CD4-positive, alpha-beta T cell (primary cell): ENCODE results near the gene RBBP4. TPM values are rescaled to one million over a fixed set of nuclear protein-coding genes. Genes with fewer than 3 reads are reported as not detected.
"Not testable (repeated sequence)": the region's sequence is repeated elsewhere in the genome, so short reads cannot be mapped to it uniquely, and the experiment has no call there.

ENCODE experiments used
- ATAC-seq: fragments of 200-7000 bp; cut with Tn5 transposase; one replicate; pipeline ENCODE4 v1.10.0; 2022; ENCODE audit warnings: mild to moderate bottlenecking; ENCODE audit not compliant: poor library complexity
- CTCF ChIA-PET: fragments of 350-600 bp; sonication (Branson Sonifier 250); formaldehyde crosslinking; loops from one replicate; lab custom pipeline; 2021; ENCODE audit warnings: antibody characterized with exemption, inconsistent platforms; lab: Charles Lee
- POLR2A ChIA-PET: fragments of 350-600 bp; sonication (Branson Sonifier 250); formaldehyde crosslinking; loops from one replicate; lab custom pipeline; 2021; ENCODE audit warnings: antibody characterized with exemption, inconsistent platforms; lab: Charles Lee
- DNase-seq, 14 experiments: peaks; one replicate each; pipeline ENCODE4 v3.0.0-alpha.2; 2013 to 2020; ENCODE audit warnings: mixed read lengths in 2 of 14
- H3K27ac ChIP-seq, 2 donors: one replicate each; pipeline versions ENCODE4 v1.5.1 to v1.7.0; 2013; ENCODE audit warnings: low read length in 2 of 2, low read depth in 1 of 2, mild to moderate bottlenecking in 1 of 2
- H3K27me3 ChIP-seq, 2 experiments: 1 replicate in 1 of 2; 2 replicates in 1 of 2; pipeline versions ENCODE4 v1.6.1 to v1.7.0; 2013; ENCODE audit warnings: low read length in 2 of 2, control low read depth in 1 of 2, mild to moderate bottlenecking in 1 of 2, moderate library complexity in 1 of 2; ENCODE audit not compliant: insufficient read depth in 2 of 2, control insufficient read depth in 1 of 2
- H3K36me3 ChIP-seq: one replicate; pipeline ENCODE4 v1.6.1; 2013; ENCODE audit warnings: low read length, control low read depth; ENCODE audit not compliant: insufficient read depth
- H3K4me1 ChIP-seq: one replicate; pipeline ENCODE4 v1.6.1; 2013; ENCODE audit warnings: low read length, control low read depth; ENCODE audit not compliant: insufficient read depth
- H3K4me3 ChIP-seq: one replicate; pipeline ENCODE4 v1.5.1; 2013; ENCODE audit warnings: mild to moderate bottlenecking, low read length, moderate library complexity
- H3K9me3 ChIP-seq, 2 experiments: 1 replicate in 1 of 2; 2 replicates in 1 of 2; pipeline versions ENCODE4 v1.6.1 to v1.7.0; 2013; ENCODE audit warnings: low read length in 2 of 2, mild to moderate bottlenecking in 2 of 2, control low read depth in 1 of 2, moderate library complexity in 1 of 2; ENCODE audit not compliant: control insufficient read depth in 1 of 2, insufficient read depth in 1 of 2
- H3K27ac Mint-ChIP-seq: one replicate; pipeline ENCODE4 v1.8.0; 2020; ENCODE audit warnings: mixed read lengths
- H3K27me3 Mint-ChIP-seq: one replicate; pipeline ENCODE4 v1.8.0; 2021; ENCODE audit warnings: mixed read lengths
- H3K36me3 Mint-ChIP-seq: one replicate; pipeline ENCODE4 v1.8.0; 2021; ENCODE audit warnings: low read depth, mixed read lengths
- H3K4me1 Mint-ChIP-seq: one replicate; pipeline ENCODE4 v1.8.0; 2021; ENCODE audit warnings: low read depth, mixed read lengths
- H3K4me3 Mint-ChIP-seq: one replicate; pipeline ENCODE4 v1.8.0; 2020; ENCODE audit warnings: mild to moderate bottlenecking, mixed read lengths
- H3K9me3 Mint-ChIP-seq: one replicate; pipeline ENCODE4 v1.8.0; 2020; ENCODE audit warnings: mixed read lengths
- intact Hi-C, 2 experiments: fragments of 100-400 bp; cut with DNase I in 1 of 2; cut with micrococcal nuclease in 1 of 2; formaldehyde crosslinking; loops; one replicate each; pipeline versions ENCODE4 v1.15.1 to v1.9.0; 2023 to 2025; cut with DNase I, micrococcal nuclease
- total RNA-seq, 174 experiments: library from RNA in 2 of 174; stranded (reverse) in 2 of 174; gene quantifications; one replicate each; pipeline ENCODE4 v1.2.3 and lab custom pipeline; 2021 to 2026
- TF ChIP-seq, protein P1 (sequence below): fragments of 200-600 bp; IDR thresholded peaks from one replicate; pipeline ENCODE4 v1.8.0; 2022; ENCODE audit warnings: antibody characterized with exemption, mild to moderate bottlenecking

The RBBP4 gene
- total RNA-seq, 2 experiments from 2014 or later: 108 to 117 TPM

DNA sequence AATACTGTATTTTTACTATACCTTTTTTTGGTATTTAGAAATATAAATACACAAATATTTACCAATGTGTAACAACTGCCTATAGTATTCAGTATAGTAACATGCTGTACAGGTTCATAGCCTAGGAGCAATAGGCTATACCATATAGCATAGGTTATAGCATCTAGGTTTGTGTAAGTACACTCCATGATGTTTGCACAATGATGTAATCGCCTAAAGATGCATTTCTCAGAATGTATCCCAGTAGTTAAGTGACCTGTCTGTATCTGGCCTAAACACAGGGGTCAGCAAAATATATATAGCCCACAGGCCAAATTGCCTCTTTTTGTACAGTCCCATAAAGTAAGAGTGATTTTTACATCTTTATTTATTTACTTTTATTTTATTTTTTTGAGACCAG lies 24.8 kb upstream of the RBBP4 start:
- H3K4me3 ChIP-seq: no peak overlapping the region
- intact Hi-C loops: no loop called here
- ChIA-PET CTCF (no interaction called here), POLR2A (no interaction called here)
- H3K4me3 Mint-ChIP-seq: no peak overlapping the region
- ATAC-seq (no peak), DNase-seq (no peak)
- peaks cover 36% of the 10 kb centered on the region for H3K36me3 ChIP-seq
- H3K27ac ChIP-seq: no peak overlapping the region
- no peak overlapping the region for H3K27ac Mint-ChIP-seq
- H3K4me1 Mint-ChIP-seq: peaks cover 24% of the 10 kb centered on the region
- H3K4me1 ChIP-seq: peaks cover 6% of the 10 kb centered on the region
- H3K9me3 Mint-ChIP-seq: no peaks in the 10 kb centered on the region
- TF ChIP-seq, protein P1, sequence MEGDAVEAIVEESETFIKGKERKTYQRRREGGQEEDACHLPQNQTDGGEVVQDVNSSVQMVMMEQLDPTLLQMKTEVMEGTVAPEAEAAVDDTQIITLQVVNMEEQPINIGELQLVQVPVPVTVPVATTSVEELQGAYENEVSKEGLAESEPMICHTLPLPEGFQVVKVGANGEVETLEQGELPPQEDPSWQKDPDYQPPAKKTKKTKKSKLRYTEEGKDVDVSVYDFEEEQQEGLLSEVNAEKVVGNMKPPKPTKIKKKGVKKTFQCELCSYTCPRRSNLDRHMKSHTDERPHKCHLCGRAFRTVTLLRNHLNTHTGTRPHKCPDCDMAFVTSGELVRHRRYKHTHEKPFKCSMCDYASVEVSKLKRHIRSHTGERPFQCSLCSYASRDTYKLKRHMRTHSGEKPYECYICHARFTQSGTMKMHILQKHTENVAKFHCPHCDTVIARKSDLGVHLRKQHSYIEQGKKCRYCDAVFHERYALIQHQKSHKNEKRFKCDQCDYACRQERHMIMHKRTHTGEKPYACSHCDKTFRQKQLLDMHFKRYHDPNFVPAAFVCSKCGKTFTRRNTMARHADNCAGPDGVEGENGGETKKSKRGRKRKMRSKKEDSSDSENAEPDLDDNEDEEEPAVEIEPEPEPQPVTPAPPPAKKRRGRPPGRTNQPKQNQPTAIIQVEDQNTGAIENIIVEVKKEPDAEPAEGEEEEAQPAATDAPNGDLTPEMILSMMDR: no peak
- H3K27me3 Mint-ChIP-seq: no peaks in the 10 kb centered on the region
- peaks cover 75% of the 10 kb centered on the region for H3K36me3 Mint-ChIP-seq
- H3K9me3 ChIP-seq: no peaks in the 10 kb centered on the region
- H3K27me3 ChIP-seq: no peaks in the 10 kb centered on the region

DNA sequence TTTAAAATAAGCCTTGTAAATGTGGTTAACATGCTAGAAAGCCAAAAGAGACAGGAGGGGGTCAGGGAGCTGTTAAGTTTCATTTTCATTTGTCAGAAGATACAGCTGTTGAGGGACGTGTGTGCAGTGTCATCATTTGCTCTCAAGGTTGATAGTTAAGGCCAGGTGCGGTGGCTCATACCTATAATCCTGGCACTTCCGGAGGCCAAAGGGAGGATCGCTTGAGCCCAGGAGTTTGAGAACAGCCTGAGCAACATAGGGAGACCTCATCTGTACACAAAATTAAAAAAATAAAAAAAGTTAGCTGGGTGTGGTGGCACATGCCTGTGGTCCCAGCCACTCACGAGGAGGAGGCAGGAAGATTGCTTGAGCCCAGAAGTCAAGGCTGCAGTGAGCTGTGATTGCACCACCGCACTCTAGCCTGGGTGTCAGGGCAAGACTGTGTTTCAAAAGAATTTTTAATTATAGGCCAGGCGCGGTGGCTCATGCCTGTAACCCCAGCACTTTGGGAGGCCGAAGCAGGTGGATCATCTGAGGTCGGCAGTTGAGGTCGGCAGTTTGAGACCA lies 23.3 kb upstream of the RBBP4 start:
- peaks cover 6% of the 10 kb centered on the region for H3K4me1 ChIP-seq
- peaks cover 24% of the 10 kb centered on the region for H3K4me1 Mint-ChIP-seq
- CTCF ChIA-PET: no interaction called here
- POLR2A ChIA-PET: no interaction called here
- H3K9me3 Mint-ChIP-seq: no peaks in the 10 kb centered on the region
- no peak overlapping the region for H3K4me3 ChIP-seq
- H3K27me3 ChIP-seq: no peaks in the 10 kb centered on the region
- no peak overlapping the region for H3K27ac Mint-ChIP-seq
- TF ChIP-seq, protein P1: no peak
- peaks cover 74% of the 10 kb centered on the region for H3K36me3 Mint-ChIP-seq
- intact Hi-C loops: no loop called here
- no peak overlapping the region for H3K4me3 Mint-ChIP-seq
- DNase-seq: peak in 3 of 14 experiments; percentile 32 to 71 (median 39)
- ATAC-seq: peak; percentile 48
- H3K9me3 ChIP-seq: no peaks in the 10 kb centered on the region
- H3K27ac ChIP-seq: peak overlapping the region in 1 of 2 donors; percentile 22
- H3K27me3 Mint-ChIP-seq: no peaks in the 10 kb centered on the region
- H3K36me3 ChIP-seq: peaks cover 41% of the 10 kb centered on the region

DNA sequence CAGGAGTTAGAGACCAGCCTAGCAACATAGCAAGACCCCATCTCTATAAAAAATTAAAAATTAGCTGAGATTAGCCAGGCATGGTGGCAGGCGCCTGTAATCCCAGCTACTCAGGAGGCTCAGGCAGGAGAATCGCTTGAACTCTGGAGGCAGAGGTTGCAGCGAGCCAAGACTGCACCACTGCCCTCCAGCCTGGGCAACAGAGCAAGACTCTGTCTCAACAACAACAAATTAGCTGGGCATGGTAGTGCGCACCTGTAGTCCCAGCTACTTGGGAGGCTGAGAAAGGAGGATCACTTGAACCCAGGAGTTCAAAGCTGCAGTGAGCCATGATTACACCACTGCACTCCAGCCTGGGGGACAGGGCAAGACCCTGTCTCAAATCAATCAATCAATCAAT lies 20.8 kb upstream of the RBBP4 start:
- peaks cover 74% of the 10 kb centered on the region for H3K36me3 Mint-ChIP-seq
- intact Hi-C loops, H3K27ac Mint-ChIP-seq, H3K27ac ChIP-seq, H3K9me3 Mint-ChIP-seq, H3K27me3 ChIP-seq, H3K4me1 ChIP-seq, H3K9me3 ChIP-seq, H3K27me3 Mint-ChIP-seq, H3K4me3 Mint-ChIP-seq, CTCF ChIA-PET, ATAC-seq, H3K4me3 ChIP-seq, DNase-seq: not testable (repeated sequence)
- H3K36me3 ChIP-seq: peaks cover 55% of the 10 kb centered on the region
- peaks cover 15% of the 10 kb centered on the region for H3K4me1 Mint-ChIP-seq
- POLR2A ChIA-PET: interaction anchor here (0.9 to 1.2 kb wide), 2 partner anchors 9 to 21 kb away, joined by 3 to 4 read pairs; partner anchors contain the start of genes RBBP4 and ZBTB8OS

DNA sequence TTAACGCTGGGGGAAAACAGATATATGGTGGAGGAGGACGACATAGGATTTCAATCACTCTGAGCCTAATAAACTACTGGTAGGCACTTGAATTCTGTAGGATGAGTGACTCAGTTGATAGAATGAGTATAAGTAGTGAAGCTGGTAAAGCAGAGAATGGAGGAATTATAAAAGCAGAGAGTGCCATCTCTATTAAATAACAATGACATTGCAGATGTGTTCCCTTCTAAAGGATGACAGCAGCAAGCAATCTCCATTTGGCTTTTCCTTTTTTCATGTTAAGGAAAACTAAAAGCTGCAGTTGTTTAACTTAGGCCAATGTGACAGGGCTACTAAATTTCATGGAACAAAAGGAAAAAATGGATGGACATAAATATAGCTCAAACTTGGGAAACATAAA lies 18.2 kb upstream of the RBBP4 start:
- H3K4me3 ChIP-seq: no peak overlapping the region
- H3K27me3 Mint-ChIP-seq: no peaks in the 10 kb centered on the region
- H3K4me1 Mint-ChIP-seq: peaks cover 27% of the 10 kb centered on the region
- no peaks in the 10 kb centered on the region for H3K9me3 Mint-ChIP-seq
- ChIA-PET POLR2A (no interaction called here), CTCF (interaction anchor here (0.8 kb wide), 1 partner anchor 10 kb away, joined by 3 read pairs; no protein-coding TSS in a partner anchor)
- H3K36me3 ChIP-seq: peaks cover 43% of the 10 kb centered on the region
- intact Hi-C loops: no loop called here
- H3K36me3 Mint-ChIP-seq: peaks cover 76% of the 10 kb centered on the region
- TF ChIP-seq, protein P1: no peak
- DNase-seq: no peak
- no peaks in the 10 kb centered on the region for H3K9me3 ChIP-seq
- no peak overlapping the region for H3K4me3 Mint-ChIP-seq
- ATAC-seq: no peak
- H3K27me3 ChIP-seq: no peaks in the 10 kb centered on the region
- H3K4me1 ChIP-seq: peaks cover 3% of the 10 kb centered on the region
- H3K27ac Mint-ChIP-seq: no peak overlapping the region
- no peak overlapping the region for H3K27ac ChIP-seq
